C4-2B (cell line): ENCODE measurements around the gene SLC6A9.

ENCODE experiments used
- H3K27ac ChIP-seq: fragments of 450-650 bp; 2 replicates; pipeline ENCODE4 v1.5.1; 2017
- CTCF ChIP-seq: fragments of 450-650 bp; conservative IDR thresholded peaks from 2 replicates; pipeline ENCODE4 v1.5.1; 2017; ENCODE audit warnings: mild to moderate bottlenecking
- ZFX ChIP-seq: fragments of 450-650 bp; IDR thresholded peaks from 2 replicates; pipeline ENCODE4 v1.6.1; 2017

SLC6A9 gene

GRCh38 chr1:44012404-44012803, 18.9 kb downstream of the SLC6A9 start:
- TF ChIP-seq ZFX (no peak), CTCF (no peak)
- no peak overlapping the region for H3K27ac ChIP-seq

DNA sequence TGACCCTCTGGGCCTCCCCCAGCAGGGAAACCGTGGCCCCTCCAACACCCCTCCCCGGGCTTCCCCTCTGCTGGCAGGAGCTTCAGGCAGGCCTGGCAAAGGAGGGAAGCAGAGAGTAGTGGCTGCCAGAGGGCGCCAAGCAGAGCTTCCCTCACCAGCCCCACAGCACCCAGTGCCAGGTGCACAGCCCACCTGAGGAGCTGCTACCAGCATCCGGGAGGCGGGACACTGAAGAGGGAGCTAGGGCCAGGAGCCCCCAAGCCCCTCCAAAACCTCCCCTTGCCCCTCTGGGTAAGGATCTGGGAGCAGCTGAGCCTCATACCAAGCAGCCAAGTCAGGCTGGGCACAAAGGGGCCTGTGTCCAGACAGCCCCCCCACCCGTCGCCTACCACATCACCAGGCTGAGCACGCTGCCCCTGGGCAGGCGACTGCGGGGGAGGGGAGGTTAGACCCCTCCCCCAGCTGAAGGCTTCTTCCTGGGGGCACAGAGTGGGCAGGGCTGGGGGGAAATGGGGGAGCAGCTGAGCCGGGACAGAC, 20.3 kb downstream of the SLC6A9 start:
- TF ChIP-seq CTCF: no peak
- TF ChIP-seq ZFX: no peak

GRCh38 chr1:44008259-44008658, 23.0 kb downstream of the SLC6A9 start:
- H3K27ac ChIP-seq: no peak overlapping the region
- TF ChIP-seq ZFX: no peak
- no peak for TF ChIP-seq CTCF

More for the DNA sequence above, 20.3 kb downstream of the SLC6A9 start:
- no peak overlapping the region for H3K27ac ChIP-seq

GRCh38 chr1:44002606-44003157, 28.6 kb downstream of the SLC6A9 start:
- TF ChIP-seq CTCF (no peak; the same call in 1 of the 2 replicates), ZFX (no peak)
- no peak overlapping the region for H3K27ac ChIP-seq

GRCh38 chr1:44002165-44002564, 29.1 kb downstream of the SLC6A9 start:
- no peak overlapping the region for H3K27ac ChIP-seq
- no peak for TF ChIP-seq CTCF
- no peak for TF ChIP-seq ZFX

GRCh38 chr1:44000122-44000665, 31.1 kb downstream of the SLC6A9 start:
- TF ChIP-seq CTCF (no peak), ZFX (no peak)
- H3K27ac ChIP-seq: no peak overlapping the region

DNA sequence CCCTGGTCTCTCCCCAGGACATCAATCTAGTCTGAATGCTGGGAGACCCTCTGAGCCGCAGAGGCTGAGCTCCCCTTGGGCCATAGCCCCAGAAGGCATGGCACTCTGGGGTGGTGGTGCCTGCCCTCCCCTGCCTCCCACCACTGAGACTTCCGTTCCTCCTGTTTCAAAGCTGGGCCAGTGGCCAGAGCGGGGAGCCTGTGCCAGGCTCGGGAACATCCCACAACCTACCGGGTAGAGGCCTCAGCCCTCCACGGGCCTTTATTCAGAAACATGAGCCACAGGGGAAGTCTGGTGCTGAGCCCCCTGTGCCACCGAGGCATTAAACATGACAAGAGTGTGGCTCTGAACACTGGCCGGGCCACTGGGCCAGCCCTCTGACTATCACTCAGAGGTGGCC, 31.8 kb downstream of the SLC6A9 start:
- no peak overlapping the region for H3K27ac ChIP-seq
- TF ChIP-seq CTCF: no peak
- TF ChIP-seq ZFX: no peak
